Measurements from ENCODE around the gene MAML1. TPM values are rescaled to one million over a fixed set of nuclear protein-coding genes. Genes with fewer than 3 reads are reported as not detected.
A peak's percentile ranks its signal among the peaks of the same experiment; 100 is the strongest.

The MAML1 gene
- total RNA-seq, 2 donors from 2014 or later, result 29.7 TPM

- TF ChIP-seq CTCF (IDR thresholded peaks at IDR 0.05), result no peak
- Histone ChIP-seq H3K27me3 (no peaks in the 10 kb centered on the region), H3K27ac (no peak overlapping the region), H3K36me3 (peaks cover 6% of the 10 kb centered on the region), H3K9ac (ENCODE audit: low read depth in 2 of 2, low read length in 2 of 2) (no peak overlapping the region), H3K4me3 (no peak overlapping the region), H3K9me3 (no peaks in the 10 kb centered on the region), H3K4me1 (peaks cover 11% of the 10 kb centered on the region)
- DNase-seq, result no peak
- intact Hi-C loops (cut with DNase I), result loop anchor here (5.0 kb wide), 1 partner anchor 33 kb away; the partner anchor contains the start of gene CANX
These were observed 2.3 kb upstream of the MAML1 start for GRCh38 chr5:179730356-179730755.

GRCh38 chr5:179730852-179731251, 1.8 kb upstream of the MAML1 start:
- no peaks in the 10 kb centered on the region for H3K27me3 ChIP-seq
- intact Hi-C loops (cut with DNase I), result loop anchor here (5.0 kb wide), 1 partner anchor 34 kb away; the partner anchor contains the start of gene CANX
- no peaks in the 10 kb centered on the region for H3K9me3 ChIP-seq
- peaks cover 11% of the 10 kb centered on the region for H3K4me1 ChIP-seq
- no peak for TF ChIP-seq CTCF (IDR thresholded peaks at IDR 0.05)
- H3K4me3 ChIP-seq, result no peak overlapping the region
- peaks cover 6% of the 10 kb centered on the region for H3K36me3 ChIP-seq
- no peak overlapping the region for H3K27ac ChIP-seq
- H3K9ac ChIP-seq (ENCODE audit: low read depth in 2 of 2, low read length in 2 of 2), result no peak overlapping the region
- no peak for DNase-seq

GRCh38 chr5:179731791-179732411, 721 bp upstream of the MAML1 start:
- peak; percentile 32 for DNase-seq
- peaks cover 11% of the 10 kb centered on the region for H3K4me1 ChIP-seq
- H3K9me3 ChIP-seq, result no peaks in the 10 kb centered on the region
- peak overlapping the region; percentile 77 for H3K4me3 ChIP-seq
- intact Hi-C loops (cut with DNase I), result loop anchor here (5.0 kb wide), 1 partner anchor 35 kb away; the partner anchor contains the start of gene CANX
- H3K27ac ChIP-seq, result peak overlapping the region; percentile 92
- no peak for TF ChIP-seq CTCF (IDR thresholded peaks at IDR 0.05)
- peak overlapping the region; percentile 29 to 45 for H3K9ac ChIP-seq (ENCODE audit: low read depth in 2 of 2, low read length in 2 of 2)
- no peaks in the 10 kb centered on the region for H3K27me3 ChIP-seq
- peaks cover 5% of the 10 kb centered on the region for H3K36me3 ChIP-seq

- intact Hi-C loops (cut with DNase I), result loop anchor here (5.0 kb wide), 1 partner anchor 36 kb away; the partner anchor contains the start of gene CANX
- TF ChIP-seq CTCF (IDR thresholded peaks at IDR 0.05), result no peak
- DNase-seq, result peak; percentile 61
- H3K9ac ChIP-seq (ENCODE audit: low read depth in 2 of 2, low read length in 2 of 2), result peak overlapping the region; percentile 86 to 96
- peaks cover 11% of the 10 kb centered on the region for H3K4me1 ChIP-seq
- H3K27ac ChIP-seq, result peak overlapping the region; percentile 92
- no peaks in the 10 kb centered on the region for H3K36me3 ChIP-seq
- no peaks in the 10 kb centered on the region for H3K9me3 ChIP-seq
- no peaks in the 10 kb centered on the region for H3K27me3 ChIP-seq
- peak overlapping the region; percentile 77 for H3K4me3 ChIP-seq
These were observed 523 bp downstream of the MAML1 start for GRCh38 chr5:179732918-179733771.

GRCh38 chr5:179733772-179734126, 1.1 kb downstream of the MAML1 start:
- Histone ChIP-seq H3K9me3 (no peaks in the 10 kb centered on the region), H3K4me1 (peaks cover 11% of the 10 kb centered on the region), H3K27ac (peak overlapping the region; percentile 92), H3K9ac (ENCODE audit: low read depth in 2 of 2, low read length in 2 of 2) (peak overlapping the region; percentile 86 to 96), H3K4me3 (peak overlapping the region; percentile 77), H3K27me3 (no peaks in the 10 kb centered on the region), H3K36me3 (no peaks in the 10 kb centered on the region)
- no peak for TF ChIP-seq CTCF (IDR thresholded peaks at IDR 0.05)
- DNase-seq, result no peak
- intact Hi-C loops (cut with DNase I), result loop anchor here (5.0 kb wide), 1 partner anchor 36 kb away; the partner anchor contains the start of gene CANX

Measured in colonic mucosa (tissue), 4 donors.